ENCODE data around the gene LAMC3. TPM values are rescaled to one million over a fixed set of nuclear protein-coding genes. Genes with fewer than 3 reads are reported as not detected.

The LAMC3 gene
- total RNA-seq, 1 donor from 2014 or later = 0.52 TPM

GRCh38 chr9:131048820-131049219, 39.8 kb downstream of the LAMC3 start:
- no peak for ATAC-seq

GRCh38 chr9:131049829-131050715, 41.1 kb downstream of the LAMC3 start:
- no peak for ATAC-seq

- no peak for ATAC-seq
Observed at GRCh38 chr9:131050831-131051230, 41.9 kb downstream of the LAMC3 start.

- ATAC-seq = peak; percentile 6
Observed at GRCh38 chr9:131051592-131052517, 42.9 kb downstream of the LAMC3 start.

- no peak for ATAC-seq
Observed at GRCh38 chr9:131053896-131054295, 44.9 kb downstream of the LAMC3 start.

- ATAC-seq = no peak
Observed at GRCh38 chr9:131056781-131057506, 48.0 kb downstream of the LAMC3 start.

- ATAC-seq = peak; percentile 22
Observed at GRCh38 chr9:131060900-131061630, 52.1 kb downstream of the LAMC3 start.

- ATAC-seq = no peak
Observed at GRCh38 chr9:131062969-131063368, 54.0 kb downstream of the LAMC3 start.

- ATAC-seq = no peak
Observed at GRCh38 chr9:131065599-131065998, 56.6 kb downstream of the LAMC3 start.

GRCh38 chr9:131067625-131068024, 58.7 kb downstream of the LAMC3 start:
- ATAC-seq = no peak

GRCh38 chr9:131068076-131068816, 59.3 kb downstream of the LAMC3 start:
- ATAC-seq = no peak

- no peak for ATAC-seq
Observed at GRCh38 chr9:131069699-131070098, 60.7 kb downstream of the LAMC3 start.

- no peak for ATAC-seq
Observed at GRCh38 chr9:131072107-131072870, 63.3 kb downstream of the LAMC3 start.

GRCh38 chr9:131072871-131073237, 63.9 kb downstream of the LAMC3 start:
- ATAC-seq = no peak

GRCh38 chr9:131076347-131077195, 67.6 kb downstream of the LAMC3 start:
- ATAC-seq = no peak

- no peak for ATAC-seq
Observed at GRCh38 chr9:131078427-131079366, 69.7 kb downstream of the LAMC3 start.

GRCh38 chr9:131080589-131080988, 71.6 kb downstream of the LAMC3 start:
- peak; percentile 94 for ATAC-seq

- no peak for ATAC-seq
Observed at GRCh38 chr9:131081868-131082267, 72.9 kb downstream of the LAMC3 start.

Data from esophagus mucosa (tissue), 1 donor.